HG03457 (cell line): ENCODE data around the gene CX3CR1.
"Not testable (repeated sequence)": the region's sequence is repeated elsewhere in the genome, so short reads cannot be mapped to it uniquely, and the experiment has no call there.

Source experiments
- ATAC-seq: cut with Tn5 transposase; IDR thresholded peaks from one replicate; pipeline ENCODE4 v1.9.1; 2021; ENCODE audit warnings: moderate number of reproducible peaks; ENCODE audit not compliant: unreplicated experiment

The CX3CR1 gene

GRCh38 chr3:39268549-39268900, 11.3 kb downstream of the CX3CR1 start:
- no peak for ATAC-seq

GRCh38 chr3:39267631-39268548, 11.9 kb downstream of the CX3CR1 start:
- no peak for ATAC-seq

- ATAC-seq = no peak
Observed at GRCh38 chr3:39264053-39264452, 15.8 kb downstream of the CX3CR1 start.

GRCh38 chr3:39263576-39263975, 16.3 kb downstream of the CX3CR1 start:
- ATAC-seq = no peak

GRCh38 chr3:39262846-39263245, 17.0 kb downstream of the CX3CR1 start:
- ATAC-seq = no peak

GRCh38 chr3:39261726-39262125, 18.1 kb downstream of the CX3CR1 start:
- ATAC-seq = no peak

GRCh38 chr3:39260957-39261356, 18.9 kb downstream of the CX3CR1 start:
- ATAC-seq = no peak

- no peak for ATAC-seq
Observed at GRCh38 chr3:39260318-39260717, 19.5 kb downstream of the CX3CR1 start.

GRCh38 chr3:39255503-39256325, 24.1 kb downstream of the CX3CR1 start:
- peak; percentile 92 for ATAC-seq

- no peak for ATAC-seq
Observed at GRCh38 chr3:39254806-39255449, 24.9 kb downstream of the CX3CR1 start.

- ATAC-seq = no peak
Observed at GRCh38 chr3:39251576-39251975, 28.3 kb downstream of the CX3CR1 start.

- no peak for ATAC-seq
Observed at GRCh38 chr3:39250116-39250747, 29.6 kb downstream of the CX3CR1 start.

GRCh38 chr3:39249453-39250115, 30.3 kb downstream of the CX3CR1 start:
- no peak for ATAC-seq

- ATAC-seq = no peak
Observed at GRCh38 chr3:39241561-39241960, 38.3 kb downstream of the CX3CR1 start.

- no peak for ATAC-seq
Observed at GRCh38 chr3:39237027-39237426, 42.8 kb downstream of the CX3CR1 start.

GRCh38 chr3:39234651-39235050, 45.2 kb downstream of the CX3CR1 start:
- no peak for ATAC-seq

GRCh38 chr3:39232859-39233258, 47.0 kb downstream of the CX3CR1 start:
- ATAC-seq = no peak

GRCh38 chr3:39230453-39230852, 49.4 kb downstream of the CX3CR1 start:
- no peak for ATAC-seq

- no peak for ATAC-seq
Observed at GRCh38 chr3:39228496-39228895, 51.3 kb downstream of the CX3CR1 start.

GRCh38 chr3:39227596-39227995, 52.2 kb downstream of the CX3CR1 start:
- ATAC-seq = not testable (repeated sequence)
